IgD-negative memory B cell (primary cell): ENCODE results near the gene NETO2. TPM values are rescaled to one million over a fixed set of nuclear protein-coding genes. Genes with fewer than 3 reads are reported as not detected.
A peak's percentile ranks its signal among the peaks of the same experiment; 100 is the strongest.
"Not testable (repeated sequence)": the region's sequence is repeated elsewhere in the genome, so short reads cannot be mapped to it uniquely, and the experiment has no call there.

Source experiments
- H3K27ac Mint-ChIP-seq, 3 donors: one replicate each; pipeline ENCODE4 v1.8.0; 2020 to 2022; ENCODE audit warnings: mild to moderate bottlenecking in 3 of 3, mixed read lengths in 3 of 3, moderate library complexity in 1 of 3
- H3K27me3 Mint-ChIP-seq: one replicate; pipeline ENCODE4 v1.8.0; 2021; ENCODE audit warnings: mixed read lengths
- H3K36me3 Mint-ChIP-seq: one replicate; pipeline ENCODE4 v1.8.0; 2020; ENCODE audit warnings: mild to moderate bottlenecking, mixed read lengths
- H3K4me1 Mint-ChIP-seq, 3 donors: one replicate each; pipeline ENCODE4 v1.8.0; 2020 to 2022; ENCODE audit warnings: mixed read lengths in 3 of 3, mild to moderate bottlenecking in 1 of 3
- H3K4me3 Mint-ChIP-seq, 4 donors: one replicate each; pipeline ENCODE4 v1.8.0; 2020 to 2022; ENCODE audit warnings: mild to moderate bottlenecking in 4 of 4, mixed read lengths in 4 of 4, moderate library complexity in 3 of 4
- H3K9me3 Mint-ChIP-seq, 3 donors: one replicate each; pipeline ENCODE4 v1.8.0; 2020 to 2021; ENCODE audit warnings: mixed read lengths in 3 of 3, mild to moderate bottlenecking in 1 of 3
- polyA plus RNA-seq: library from polyadenylated mRNA; unstranded; fragments of 300-500 nt; fragmentation: Illumina TruSeq; gene quantifications from one replicate; pipeline ENCODE4 v1.2.3, GENCODE V29; 2021

Gene NETO2
- polyA plus RNA-seq = 2.5 TPM

GRCh38 chr16:47143677-47144558, at the start of gene NETO2:
NETO2 (minus strand) TSS chr16:47143945; CDS start chr16:47143612, 333 bp downstream.
- peaks cover 6 to 18% (median 15%) of the 10 kb centered on the region in 3 donors for H3K4me1 Mint-ChIP-seq

GRCh38 chr16:47182318-47182717, 38.6 kb upstream of the NETO2 start:
- no peak overlapping the region for H3K27ac Mint-ChIP-seq
- peaks cover 0 to 4% (median 0%) of the 10 kb centered on the region in 3 donors for H3K9me3 Mint-ChIP-seq
- no peak overlapping the region for H3K4me3 Mint-ChIP-seq
- no peaks in the 10 kb centered on the region for H3K27me3 Mint-ChIP-seq
- peaks cover 8% of the 10 kb centered on the region for H3K36me3 Mint-ChIP-seq
- peaks cover 0 to 2% (median 0%) of the 10 kb centered on the region in 3 donors for H3K4me1 Mint-ChIP-seq

More at GRCh38 chr16:47143677-47144558, at the start of gene NETO2:
- Mint-ChIP-seq H3K27ac (peak within 1 kb of the TSS; percentile 69 to 91 (median 89)), H3K9me3 (no peaks in the 10 kb centered on the region), H3K4me3 (peak within 1 kb of the TSS; percentile 84 to 95 (median 92)), H3K36me3 (no peaks in the 10 kb centered on the region), H3K27me3 (no peaks in the 10 kb centered on the region)

- H3K9me3 Mint-ChIP-seq, H3K4me3 Mint-ChIP-seq, H3K4me1 Mint-ChIP-seq, H3K27me3 Mint-ChIP-seq, H3K36me3 Mint-ChIP-seq, H3K27ac Mint-ChIP-seq: not testable (repeated sequence)
Measured at GRCh38 chr16:47181066-47181465, 37.3 kb upstream of the NETO2 start.

GRCh38 chr16:47180073-47180472, 36.3 kb upstream of the NETO2 start:
- Mint-ChIP-seq H3K36me3 (peaks cover 7% of the 10 kb centered on the region), H3K4me1 (peaks cover 0 to 2% (median 0%) of the 10 kb centered on the region in 3 donors), H3K27me3 (no peaks in the 10 kb centered on the region), H3K9me3 (peaks cover 0 to 4% (median 0%) of the 10 kb centered on the region in 3 donors), H3K27ac (no peak overlapping the region), H3K4me3 (no peak overlapping the region)

GRCh38 chr16:47175152-47175551, 31.4 kb upstream of the NETO2 start:
- Mint-ChIP-seq H3K36me3 (peaks cover 2% of the 10 kb centered on the region), H3K4me3 (no peak overlapping the region), H3K4me1 (peaks cover 0 to 2% (median 0%) of the 10 kb centered on the region in 3 donors), H3K27ac (no peak overlapping the region), H3K9me3 (no peaks in the 10 kb centered on the region), H3K27me3 (no peaks in the 10 kb centered on the region)

GRCh38 chr16:47162670-47163420, 19.1 kb upstream of the NETO2 start:
- no peak overlapping the region for H3K4me3 Mint-ChIP-seq
- H3K27ac Mint-ChIP-seq = no peak overlapping the region
- H3K27me3 Mint-ChIP-seq = no peaks in the 10 kb centered on the region
- H3K4me1 Mint-ChIP-seq = no peaks in the 10 kb centered on the region
- peaks cover 3% of the 10 kb centered on the region for H3K36me3 Mint-ChIP-seq
- H3K9me3 Mint-ChIP-seq = no peaks in the 10 kb centered on the region

- Mint-ChIP-seq H3K27me3 (no peaks in the 10 kb centered on the region), H3K27ac (no peak overlapping the region)
Measured at GRCh38 chr16:47161464-47161863, 17.7 kb upstream of the NETO2 start.

GRCh38 chr16:47160422-47160821, 16.7 kb upstream of the NETO2 start:
- Mint-ChIP-seq H3K36me3 (peaks cover 8% of the 10 kb centered on the region), H3K4me3 (no peak overlapping the region), H3K9me3 (peaks cover 0 to 1% (median 0%) of the 10 kb centered on the region in 3 donors), H3K27ac (no peak overlapping the region), H3K27me3 (no peaks in the 10 kb centered on the region), H3K4me1 (no peaks in the 10 kb centered on the region)

More at GRCh38 chr16:47161464-47161863, 17.7 kb upstream of the NETO2 start:
- Mint-ChIP-seq H3K4me3 (no peak overlapping the region), H3K36me3 (peaks cover 7% of the 10 kb centered on the region), H3K9me3 (peaks cover 0 to 1% (median 0%) of the 10 kb centered on the region in 3 donors), H3K4me1 (no peaks in the 10 kb centered on the region)

GRCh38 chr16:47158992-47159391, 15.2 kb upstream of the NETO2 start:
- H3K4me1 Mint-ChIP-seq = no peaks in the 10 kb centered on the region
- H3K36me3 Mint-ChIP-seq = peaks cover 9% of the 10 kb centered on the region
- peaks cover 0 to 1% (median 0%) of the 10 kb centered on the region in 3 donors for H3K9me3 Mint-ChIP-seq
- no peak overlapping the region for H3K27ac Mint-ChIP-seq
- H3K27me3 Mint-ChIP-seq = no peaks in the 10 kb centered on the region
- no peak overlapping the region for H3K4me3 Mint-ChIP-seq

- Mint-ChIP-seq H3K36me3 (peaks cover 21% of the 10 kb centered on the region), H3K4me3 (no peak overlapping the region), H3K4me1 (no peaks in the 10 kb centered on the region), H3K27me3 (no peaks in the 10 kb centered on the region), H3K9me3 (peaks cover 2 to 8% (median 4%) of the 10 kb centered on the region in 3 donors), H3K27ac (peak overlapping the region in 1 of 3 donors; percentile 90)
Measured at GRCh38 chr16:47156680-47157215, 13.0 kb upstream of the NETO2 start.

- H3K27me3 Mint-ChIP-seq, H3K9me3 Mint-ChIP-seq, H3K4me1 Mint-ChIP-seq, H3K4me3 Mint-ChIP-seq: not testable (repeated sequence)
- H3K27ac Mint-ChIP-seq = peak overlapping the region in 1 of 3 donors; percentile 31
- H3K36me3 Mint-ChIP-seq = peaks cover 19% of the 10 kb centered on the region
Measured at GRCh38 chr16:47152501-47152900, 8.8 kb upstream of the NETO2 start.

- H3K27ac Mint-ChIP-seq = no peak overlapping the region
- peaks cover 2 to 8% (median 2%) of the 10 kb centered on the region in 3 donors for H3K9me3 Mint-ChIP-seq
- no peaks in the 10 kb centered on the region for H3K27me3 Mint-ChIP-seq
- H3K4me3 Mint-ChIP-seq = peak overlapping the region in 1 of 4 donors; percentile 44
- no peaks in the 10 kb centered on the region for H3K4me1 Mint-ChIP-seq
- H3K36me3 Mint-ChIP-seq = peaks cover 14% of the 10 kb centered on the region
Measured at GRCh38 chr16:47150067-47150466, 6.3 kb upstream of the NETO2 start.

GRCh38 chr16:47144559-47144877, 773 bp upstream of the NETO2 start:
- Mint-ChIP-seq H3K4me3 (peak overlapping the region; percentile 81 to 95 (median 91)), H3K9me3 (no peaks in the 10 kb centered on the region), H3K27ac (peak overlapping the region; percentile 69 to 91 (median 89)), H3K4me1 (peaks cover 6 to 18% (median 15%) of the 10 kb centered on the region in 3 donors), H3K36me3 (no peaks in the 10 kb centered on the region), H3K27me3 (no peaks in the 10 kb centered on the region)

GRCh38 chr16:47142821-47143676, 696 bp downstream of the NETO2 start:
- Mint-ChIP-seq H3K9me3 (no peaks in the 10 kb centered on the region), H3K36me3 (no peaks in the 10 kb centered on the region), H3K27ac (peak overlapping the region; percentile 24 to 47 (median 34)), H3K27me3 (no peaks in the 10 kb centered on the region), H3K4me1 (peaks cover 6 to 24% (median 17%) of the 10 kb centered on the region in 3 donors), H3K4me3 (peak overlapping the region; percentile 83 to 96 (median 89))
